Measurements from ENCODE around the gene PTPRN2. TPM values are rescaled to one million over a fixed set of nuclear protein-coding genes. Genes with fewer than 3 reads are reported as not detected.

PTPRN2 gene
- total RNA-seq, 1 donor from 2014 or later, result 15.4 TPM

- Mint-ChIP-seq H3K4me1 (ENCODE audit: unreplicated experiment) (no peaks in the 10 kb centered on the region), H3K27me3 (peaks cover 6% of the 10 kb centered on the region), H3K36me3 (no peaks in the 10 kb centered on the region), H3K27ac (no peak overlapping the region), H3K9me3 (no peaks in the 10 kb centered on the region), H3K4me3 (no peak overlapping the region)
- no peak for DNase-seq (ENCODE audit: extremely low spot score, unreplicated experiment)
- TF ChIP-seq CTCF (conservative IDR thresholded peaks at IDR 0.05), result no peak
These were observed 596.3 kb downstream of the PTPRN2 start for GRCh38 chr7:157991351-157991750.

- H3K4me3 Mint-ChIP-seq, result no peak overlapping the region
- no peak overlapping the region for H3K27ac Mint-ChIP-seq
- peaks cover 6% of the 10 kb centered on the region for H3K27me3 Mint-ChIP-seq
- no peaks in the 10 kb centered on the region for H3K36me3 Mint-ChIP-seq
- H3K4me1 Mint-ChIP-seq (ENCODE audit: unreplicated experiment), result no peaks in the 10 kb centered on the region
- no peaks in the 10 kb centered on the region for H3K9me3 Mint-ChIP-seq
- TF ChIP-seq CTCF (conservative IDR thresholded peaks at IDR 0.05), result no peak
- no peak for DNase-seq (ENCODE audit: extremely low spot score, unreplicated experiment)
These were observed 596.8 kb downstream of the PTPRN2 start for GRCh38 chr7:157990881-157991250.

- Mint-ChIP-seq H3K27ac (no peak overlapping the region), H3K4me1 (ENCODE audit: unreplicated experiment) (no peaks in the 10 kb centered on the region), H3K36me3 (no peaks in the 10 kb centered on the region), H3K4me3 (no peak overlapping the region), H3K9me3 (no peaks in the 10 kb centered on the region), H3K27me3 (peaks cover 5% of the 10 kb centered on the region)
- DNase-seq (ENCODE audit: extremely low spot score, unreplicated experiment), result no peak
- TF ChIP-seq CTCF (conservative IDR thresholded peaks at IDR 0.05), result no peak
These were observed 597.3 kb downstream of the PTPRN2 start for GRCh38 chr7:157990226-157990880.

GRCh38 chr7:157989589-157989988 is 598.0 kb downstream of the PTPRN2 start:
- no peak for DNase-seq (ENCODE audit: extremely low spot score, unreplicated experiment)
- Mint-ChIP-seq H3K36me3 (no peaks in the 10 kb centered on the region), H3K27me3 (peaks cover 2% of the 10 kb centered on the region), H3K4me3 (no peak overlapping the region), H3K9me3 (no peaks in the 10 kb centered on the region), H3K27ac (no peak overlapping the region), H3K4me1 (ENCODE audit: unreplicated experiment) (no peaks in the 10 kb centered on the region)
- no peak for TF ChIP-seq CTCF (conservative IDR thresholded peaks at IDR 0.05)

DNA sequence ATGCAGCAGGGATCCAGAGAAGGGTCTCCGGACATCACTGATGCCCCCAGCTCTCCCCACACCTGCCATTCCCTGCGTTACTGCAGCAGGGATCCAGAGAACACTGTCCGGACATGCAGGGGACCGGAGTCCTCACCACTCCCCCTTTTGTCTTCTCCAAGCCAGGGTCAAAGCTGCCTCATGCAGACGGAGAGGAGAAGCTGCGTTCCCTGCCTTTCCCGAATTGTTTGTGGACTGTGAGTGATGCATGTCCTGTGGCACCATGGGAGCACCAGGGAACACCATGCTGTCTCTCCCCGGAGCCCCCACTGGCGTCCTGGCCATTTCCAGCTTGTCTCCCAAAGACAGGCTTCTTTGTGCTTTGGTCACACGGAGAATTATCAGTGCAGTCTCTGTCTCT is 599.7 kb downstream of the PTPRN2 start:
- Mint-ChIP-seq H3K36me3 (no peaks in the 10 kb centered on the region), H3K27me3 (no peaks in the 10 kb centered on the region), H3K27ac (no peak overlapping the region), H3K9me3 (no peaks in the 10 kb centered on the region), H3K4me3 (no peak overlapping the region), H3K4me1 (ENCODE audit: unreplicated experiment) (no peaks in the 10 kb centered on the region)
- no peak for DNase-seq (ENCODE audit: extremely low spot score, unreplicated experiment)
- no peak for TF ChIP-seq CTCF (conservative IDR thresholded peaks at IDR 0.05)

- Mint-ChIP-seq H3K4me3 (no peak overlapping the region), H3K27ac (no peak overlapping the region), H3K9me3 (no peaks in the 10 kb centered on the region), H3K4me1 (ENCODE audit: unreplicated experiment) (no peaks in the 10 kb centered on the region), H3K36me3 (no peaks in the 10 kb centered on the region), H3K27me3 (peaks cover 3% of the 10 kb centered on the region)
- no peak for TF ChIP-seq CTCF (conservative IDR thresholded peaks at IDR 0.05)
- no peak for DNase-seq (ENCODE audit: extremely low spot score, unreplicated experiment)
These were observed 601.6 kb downstream of the PTPRN2 start for GRCh38 chr7:157986051-157986450.

Data from type B pancreatic cell (in vitro differentiated cells).